ENCODE results near the gene PDE4C.

PDE4C gene

GRCh38 chr19:18204394-18205199, 21.6 kb downstream of the PDE4C start:
- peak overlapping the region; percentile 94 for H3K27ac Mint-ChIP-seq
- H3K9me3 Mint-ChIP-seq: no peaks in the 10 kb centered on the region
- ATAC-seq (ENCODE audit: low read depth) (peak; percentile 6), DNase-seq (ENCODE audit: low spot score in 2 of 2) (peak; percentile 71 to 75)
- H3K27me3 Mint-ChIP-seq: no peaks in the 10 kb centered on the region
- H3K4me3 Mint-ChIP-seq: peak overlapping the region; percentile 93
- peaks cover 16% of the 10 kb centered on the region for H3K4me1 Mint-ChIP-seq
- H3K36me3 Mint-ChIP-seq: peaks cover 4% of the 10 kb centered on the region

- Mint-ChIP-seq H3K36me3 (peaks cover 4% of the 10 kb centered on the region), H3K27ac (peak within 1 kb of the TSS; percentile 94), H3K4me1 (peaks cover 16% of the 10 kb centered on the region), H3K27me3 (no peaks in the 10 kb centered on the region), H3K4me3 (peak within 1 kb of the TSS; percentile 93), H3K9me3 (no peaks in the 10 kb centered on the region)
- peak; percentile 81 for ATAC-seq (ENCODE audit: low read depth)
- DNase-seq (ENCODE audit: low spot score in 2 of 2): peak; percentile 96 to 97
Observed at GRCh38 chr19:18203863-18204393, 22.3 kb downstream of the PDE4C start, which contains the start of gene RAB3A. TSS of gene RAB3A (minus strand) at chr19:18204042. CDS start at chr19:18202740, 1,302 bp downstream.

GRCh38 chr19:18203408-18203862, 22.8 kb downstream of the PDE4C start:
- Mint-ChIP-seq H3K27ac (peak overlapping the region; percentile 94), H3K36me3 (peaks cover 9% of the 10 kb centered on the region), H3K4me1 (peaks cover 16% of the 10 kb centered on the region), H3K4me3 (peak overlapping the region; percentile 93), H3K9me3 (no peaks in the 10 kb centered on the region), H3K27me3 (no peaks in the 10 kb centered on the region)
- ATAC-seq (ENCODE audit: low read depth): peak; percentile 14
- peak in 1 of 2 donors; percentile 18 for DNase-seq (ENCODE audit: low spot score in 2 of 2)

- H3K36me3 Mint-ChIP-seq: peaks cover 13% of the 10 kb centered on the region
- no peaks in the 10 kb centered on the region for H3K9me3 Mint-ChIP-seq
- H3K4me1 Mint-ChIP-seq: peaks cover 16% of the 10 kb centered on the region
- peak in 1 of 2 donors; percentile 18 for DNase-seq (ENCODE audit: low spot score in 2 of 2)
- no peaks in the 10 kb centered on the region for H3K27me3 Mint-ChIP-seq
- peak overlapping the region; percentile 94 for H3K27ac Mint-ChIP-seq
- no peak for ATAC-seq (ENCODE audit: low read depth)
- peak overlapping the region; percentile 93 for H3K4me3 Mint-ChIP-seq
Observed at GRCh38 chr19:18202778-18203407, 23.3 kb downstream of the PDE4C start.

- Mint-ChIP-seq H3K4me1 (peaks cover 16% of the 10 kb centered on the region), H3K9me3 (no peaks in the 10 kb centered on the region), H3K27me3 (no peaks in the 10 kb centered on the region), H3K4me3 (peak overlapping the region; percentile 93), H3K27ac (no peak overlapping the region), H3K36me3 (peaks cover 14% of the 10 kb centered on the region)
- DNase-seq (ENCODE audit: low spot score in 2 of 2) (no peak), ATAC-seq (ENCODE audit: low read depth) (no peak)
Observed at GRCh38 chr19:18202397-18202777, 23.9 kb downstream of the PDE4C start.

GRCh38 chr19:18198374-18198773, 27.9 kb downstream of the PDE4C start:
- DNase-seq (ENCODE audit: low spot score in 2 of 2) (no peak), ATAC-seq (ENCODE audit: low read depth) (no peak)
- Mint-ChIP-seq H3K27ac (no peak overlapping the region), H3K27me3 (no peaks in the 10 kb centered on the region), H3K9me3 (no peaks in the 10 kb centered on the region), H3K36me3 (peaks cover 17% of the 10 kb centered on the region), H3K4me1 (peaks cover 26% of the 10 kb centered on the region), H3K4me3 (no peak overlapping the region)

- DNase-seq (ENCODE audit: low spot score in 2 of 2) (no peak), ATAC-seq (ENCODE audit: low read depth) (no peak)
- Mint-ChIP-seq H3K27ac (no peak overlapping the region), H3K4me3 (no peak overlapping the region), H3K36me3 (peaks cover 17% of the 10 kb centered on the region), H3K27me3 (no peaks in the 10 kb centered on the region), H3K9me3 (no peaks in the 10 kb centered on the region), H3K4me1 (peaks cover 22% of the 10 kb centered on the region)
Observed at GRCh38 chr19:18197941-18198340, 28.3 kb downstream of the PDE4C start.

GRCh38 chr19:18197306-18197705, 28.9 kb downstream of the PDE4C start:
- Mint-ChIP-seq H3K36me3 (peaks cover 17% of the 10 kb centered on the region), H3K4me3 (no peak overlapping the region), H3K9me3 (no peaks in the 10 kb centered on the region), H3K4me1 (peaks cover 19% of the 10 kb centered on the region), H3K27me3 (no peaks in the 10 kb centered on the region), H3K27ac (no peak overlapping the region)
- DNase-seq (ENCODE audit: low spot score in 2 of 2): no peak
- no peak for ATAC-seq (ENCODE audit: low read depth)

- peak overlapping the region; percentile 14 for H3K4me3 Mint-ChIP-seq
- H3K27ac Mint-ChIP-seq: peak overlapping the region; percentile 32
- DNase-seq (ENCODE audit: low spot score in 2 of 2) (no peak), ATAC-seq (ENCODE audit: low read depth) (no peak)
- no peaks in the 10 kb centered on the region for H3K9me3 Mint-ChIP-seq
- H3K36me3 Mint-ChIP-seq: peaks cover 15% of the 10 kb centered on the region
- H3K4me1 Mint-ChIP-seq: peaks cover 16% of the 10 kb centered on the region
- H3K27me3 Mint-ChIP-seq: no peaks in the 10 kb centered on the region
Observed at GRCh38 chr19:18196511-18196845, 29.8 kb downstream of the PDE4C start.

GRCh38 chr19:18194554-18195238, 31.5 kb downstream of the PDE4C start:
- ATAC-seq (ENCODE audit: low read depth): peak; percentile 10

GRCh38 chr19:18194181-18194530, 32.1 kb downstream of the PDE4C start:
- Mint-ChIP-seq H3K27me3 (no peaks in the 10 kb centered on the region), H3K36me3 (peaks cover 13% of the 10 kb centered on the region), H3K9me3 (no peaks in the 10 kb centered on the region), H3K27ac (no peak overlapping the region), H3K4me3 (peak overlapping the region; percentile 77), H3K4me1 (peaks cover 15% of the 10 kb centered on the region)
- DNase-seq (ENCODE audit: low spot score in 2 of 2): no peak
- ATAC-seq (ENCODE audit: low read depth): no peak

More at GRCh38 chr19:18194554-18195238, 31.5 kb downstream of the PDE4C start:
- Mint-ChIP-seq H3K27ac (peak overlapping the region; percentile 83), H3K36me3 (peaks cover 13% of the 10 kb centered on the region), H3K27me3 (no peaks in the 10 kb centered on the region), H3K4me1 (peaks cover 15% of the 10 kb centered on the region), H3K4me3 (peak overlapping the region; percentile 77), H3K9me3 (no peaks in the 10 kb centered on the region)
- peak in 1 of 2 donors; percentile 46 for DNase-seq (ENCODE audit: low spot score in 2 of 2)

GRCh38 chr19:18193388-18194180, 32.7 kb downstream of the PDE4C start:
- Mint-ChIP-seq H3K27me3 (no peaks in the 10 kb centered on the region), H3K4me1 (peaks cover 15% of the 10 kb centered on the region), H3K27ac (peak overlapping the region; percentile 91), H3K36me3 (peaks cover 10% of the 10 kb centered on the region), H3K4me3 (peak overlapping the region; percentile 77), H3K9me3 (no peaks in the 10 kb centered on the region)
- DNase-seq (ENCODE audit: low spot score in 2 of 2) (no peak), ATAC-seq (ENCODE audit: low read depth) (no peak)

GRCh38 chr19:18192673-18193387, 33.4 kb downstream of the PDE4C start, which contains the start of gene MPV17L2:
TSS of gene MPV17L2 (plus strand) at chr19:18193218. CDS start at chr19:18193282, 64 bp downstream.
- H3K4me1 Mint-ChIP-seq: peaks cover 15% of the 10 kb centered on the region
- DNase-seq (ENCODE audit: low spot score in 2 of 2) (peak; percentile 86 to 95), ATAC-seq (ENCODE audit: low read depth) (peak; percentile 79)
- no peaks in the 10 kb centered on the region for H3K27me3 Mint-ChIP-seq
- no peaks in the 10 kb centered on the region for H3K9me3 Mint-ChIP-seq
- peaks cover 3% of the 10 kb centered on the region for H3K36me3 Mint-ChIP-seq
- peak within 1 kb of the TSS; percentile 77 for H3K4me3 Mint-ChIP-seq
- peak within 1 kb of the TSS; percentile 91 for H3K27ac Mint-ChIP-seq

Measured in memory B cell (primary cell).